ENCODE data around the gene HPRT1. TPM values are rescaled to one million over a fixed set of nuclear protein-coding genes. Genes with fewer than 3 reads are reported as not detected.

The HPRT1 gene
- total RNA-seq, 1 donor from 2014 or later = 14.5 TPM

DNA sequence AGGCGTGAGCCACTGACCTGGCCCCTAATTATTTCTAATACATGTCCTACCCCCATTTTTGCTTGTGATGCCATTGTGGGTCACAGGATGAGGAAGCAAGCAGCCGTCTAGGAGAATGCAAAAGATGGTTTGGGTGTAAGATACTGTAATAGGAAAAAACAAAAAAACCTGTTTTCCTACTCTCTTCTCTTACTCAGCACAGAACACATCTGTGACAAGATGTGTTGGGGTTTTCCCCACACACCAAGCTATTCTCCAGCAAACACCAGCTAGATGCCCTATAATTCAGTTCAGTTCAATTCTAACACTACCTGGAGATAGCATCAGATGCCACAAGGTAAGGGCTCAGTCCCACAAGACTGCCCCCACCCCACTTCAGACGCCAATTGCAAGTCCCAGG lies 15.3 kb upstream of the HPRT1 start:
- no peak for DNase-seq (ENCODE audit: extremely low spot score in 2 of 2)
- Histone ChIP-seq H3K4me1 (no peaks in the 10 kb centered on the region), H3K36me3 (no peaks in the 10 kb centered on the region), H3K4me3 (no peak overlapping the region), H3K9me3 (no peaks in the 10 kb centered on the region), H3K27ac (no peak overlapping the region), H3K27me3 (no peaks in the 10 kb centered on the region)
- intact Hi-C loops (cut with DNase I) = no loop called here
- TF ChIP-seq POLR2AphosphoS5 (IDR thresholded peaks at IDR 0.05; ENCODE audit: insufficient read depth in 1 of 2, low read depth in 1 of 2) (no peak), CTCF (IDR thresholded peaks at IDR 0.05) (no peak), POLR2A (IDR thresholded peaks at IDR 0.05) (no peak)

DNA sequence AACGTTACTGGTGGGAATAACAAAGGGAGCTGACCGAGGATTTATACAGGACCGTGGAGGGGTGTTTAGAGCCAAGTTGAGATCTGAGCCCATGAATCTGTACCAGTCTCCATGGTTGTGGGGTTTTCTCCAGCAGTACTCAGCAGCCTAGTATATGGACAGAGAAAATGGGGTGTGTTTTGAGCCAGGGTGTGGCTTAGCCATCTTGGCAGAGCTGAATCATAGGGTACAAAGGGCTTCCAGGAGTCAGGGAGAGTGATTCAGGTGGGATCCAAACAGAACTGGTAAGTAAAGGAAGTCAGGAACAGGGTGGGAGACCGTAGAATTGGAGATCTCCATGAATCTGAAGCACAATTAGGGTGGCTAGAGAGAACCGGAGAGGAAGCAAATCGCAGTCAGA lies 7.4 kb upstream of the HPRT1 start:
- intact Hi-C loops (cut with DNase I) = no loop called here
- Histone ChIP-seq H3K36me3 (no peaks in the 10 kb centered on the region), H3K4me1 (no peaks in the 10 kb centered on the region), H3K9me3 (no peaks in the 10 kb centered on the region), H3K4me3 (no peak overlapping the region), H3K27me3 (no peaks in the 10 kb centered on the region), H3K27ac (no peak overlapping the region)
- DNase-seq (ENCODE audit: extremely low spot score in 2 of 2) = no peak
- no peak for TF ChIP-seq CTCF (IDR thresholded peaks at IDR 0.05)
- TF ChIP-seq POLR2AphosphoS5 (IDR thresholded peaks at IDR 0.05; ENCODE audit: insufficient read depth in 1 of 2, low read depth in 1 of 2) = no peak
- TF ChIP-seq POLR2A (IDR thresholded peaks at IDR 0.05) = no peak

DNA sequence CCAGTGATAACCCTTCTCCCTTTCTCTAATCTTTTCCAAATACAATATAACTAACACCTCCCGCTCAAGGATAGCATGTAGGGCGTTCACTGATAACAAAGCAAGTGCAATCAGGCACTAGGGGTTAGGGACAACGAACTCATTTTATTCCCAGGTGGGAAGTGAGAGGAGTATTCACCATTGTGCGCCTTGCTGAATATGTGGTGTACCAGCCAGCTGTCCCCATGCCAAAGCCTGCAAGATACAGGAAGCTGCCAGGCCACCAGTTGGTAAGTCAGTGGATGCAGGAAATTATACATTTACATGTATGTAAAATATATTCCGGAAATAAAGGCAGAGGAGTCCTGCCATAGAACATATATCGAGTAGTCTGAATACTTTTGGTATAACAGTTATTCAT lies 6.3 kb upstream of the HPRT1 start:
- H3K27me3 ChIP-seq = no peaks in the 10 kb centered on the region
- H3K9me3 ChIP-seq = no peaks in the 10 kb centered on the region
- no peak for TF ChIP-seq CTCF (IDR thresholded peaks at IDR 0.05)
- no peak for TF ChIP-seq POLR2AphosphoS5 (IDR thresholded peaks at IDR 0.05; ENCODE audit: insufficient read depth in 1 of 2, low read depth in 1 of 2)
- TF ChIP-seq POLR2A (IDR thresholded peaks at IDR 0.05) = no peak
- no peaks in the 10 kb centered on the region for H3K4me1 ChIP-seq
- DNase-seq (ENCODE audit: extremely low spot score in 2 of 2) = no peak
- intact Hi-C loops (cut with DNase I) = no loop called here
- no peak overlapping the region for H3K4me3 ChIP-seq
- no peaks in the 10 kb centered on the region for H3K36me3 ChIP-seq
- H3K27ac ChIP-seq = no peak overlapping the region

DNA sequence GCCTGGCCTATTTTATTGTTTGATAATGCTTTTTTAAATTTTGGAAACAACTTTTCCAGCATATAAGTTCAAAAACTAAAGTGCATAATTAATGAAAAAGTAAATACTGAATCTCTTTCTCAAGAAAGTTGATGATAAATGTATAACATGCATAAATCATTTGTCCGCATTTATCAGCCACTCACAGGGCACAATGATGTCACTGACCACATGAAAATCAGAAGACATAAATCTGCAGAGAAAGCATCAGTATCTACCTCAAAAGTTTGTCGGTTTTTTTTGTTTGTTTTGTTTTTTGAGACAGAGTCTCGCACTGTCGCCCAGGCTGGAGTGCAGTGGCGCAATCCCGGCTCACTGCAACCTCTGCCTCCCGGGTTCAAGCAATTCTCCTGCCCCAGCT lies 5.5 kb upstream of the HPRT1 start:
- DNase-seq (ENCODE audit: extremely low spot score in 2 of 2) = no peak

GRCh38 chrX:134457708-134458107 lies 2.3 kb upstream of the HPRT1 start:
- Histone ChIP-seq H3K4me1 (no peaks in the 10 kb centered on the region), H3K27me3 (no peaks in the 10 kb centered on the region), H3K4me3 (no peak overlapping the region), H3K36me3 (no peaks in the 10 kb centered on the region), H3K9me3 (no peaks in the 10 kb centered on the region), H3K27ac (no peak overlapping the region)
- no peak for DNase-seq (ENCODE audit: extremely low spot score in 2 of 2)
- TF ChIP-seq POLR2AphosphoS5 (IDR thresholded peaks at IDR 0.05; ENCODE audit: insufficient read depth in 1 of 2, low read depth in 1 of 2) (no peak), POLR2A (IDR thresholded peaks at IDR 0.05) (no peak), CTCF (IDR thresholded peaks at IDR 0.05) (no peak)
- intact Hi-C loops (cut with DNase I) = no loop called here

More for the DNA sequence above, 5.5 kb upstream of the HPRT1 start:
- H3K36me3 ChIP-seq = no peaks in the 10 kb centered on the region
- H3K4me3 ChIP-seq = no peak overlapping the region
- no peak for TF ChIP-seq POLR2AphosphoS5 (IDR thresholded peaks at IDR 0.05; ENCODE audit: insufficient read depth in 1 of 2, low read depth in 1 of 2)
- TF ChIP-seq POLR2A (IDR thresholded peaks at IDR 0.05) = no peak
- TF ChIP-seq CTCF (IDR thresholded peaks at IDR 0.05) = no peak
- no peaks in the 10 kb centered on the region for H3K27me3 ChIP-seq
- no peaks in the 10 kb centered on the region for H3K9me3 ChIP-seq
- no peaks in the 10 kb centered on the region for H3K4me1 ChIP-seq
- intact Hi-C loops (cut with DNase I) = no loop called here
- no peak overlapping the region for H3K27ac ChIP-seq

Data from vagina (tissue), 2 donors.